Activated CD8-positive, alpha-beta memory T cell treated with anti-CD3 and anti-CD28 coated beads for 4 hours (primary cell): ENCODE measurements around the gene HOXA5.

Experiments used
- DNase-seq, 2 donors: peaks; one replicate each; pipeline ENCODE4 v3.0.0-alpha.2; 2020; ENCODE audit warnings: low read depth in 2 of 2

The HOXA5 gene

DNA sequence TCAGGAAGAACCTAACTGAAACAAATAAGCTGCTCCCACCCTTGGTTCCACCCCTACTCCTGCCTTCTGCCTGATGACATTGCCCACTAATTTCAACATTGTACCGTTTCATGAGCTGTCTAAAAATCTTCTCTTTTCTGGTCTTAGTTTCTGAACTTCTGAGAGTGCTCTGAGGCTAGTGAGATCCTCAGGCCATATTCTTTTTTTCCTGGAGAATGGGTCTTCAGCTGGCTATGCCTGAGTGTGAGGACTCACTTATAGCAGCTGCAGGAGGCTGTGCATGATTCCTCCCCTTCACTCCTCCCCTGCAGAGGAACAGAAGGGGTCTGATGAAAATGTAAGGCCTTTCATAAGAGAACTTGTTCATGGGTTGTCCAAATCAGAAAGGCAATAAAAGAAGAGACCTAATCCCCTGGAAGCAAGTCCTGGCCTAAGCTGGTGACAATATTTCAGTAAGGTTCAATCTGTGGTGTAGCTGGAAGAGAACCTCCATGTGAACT is 24.0 kb downstream of the HOXA5 start:
- DNase-seq, result no peak

DNA sequence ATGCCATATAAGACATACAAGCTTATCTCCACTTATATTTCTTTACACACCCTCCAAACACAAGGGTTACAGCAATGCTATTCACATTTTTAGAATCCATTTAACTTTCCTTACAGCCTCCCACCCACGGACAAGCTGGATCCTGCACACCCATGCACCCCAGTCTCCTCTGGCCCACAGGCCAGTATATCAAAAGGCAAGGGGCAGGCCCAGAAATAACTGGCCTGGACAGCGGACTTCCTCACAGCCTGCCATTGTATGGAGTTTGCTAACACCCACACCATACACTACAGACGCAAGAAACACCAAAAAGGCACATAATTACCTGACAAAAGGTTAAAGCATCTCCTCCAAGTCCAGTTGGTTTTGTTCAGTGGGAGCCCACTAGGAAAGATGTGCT is 24.9 kb downstream of the HOXA5 start:
- no peak for DNase-seq

DNA sequence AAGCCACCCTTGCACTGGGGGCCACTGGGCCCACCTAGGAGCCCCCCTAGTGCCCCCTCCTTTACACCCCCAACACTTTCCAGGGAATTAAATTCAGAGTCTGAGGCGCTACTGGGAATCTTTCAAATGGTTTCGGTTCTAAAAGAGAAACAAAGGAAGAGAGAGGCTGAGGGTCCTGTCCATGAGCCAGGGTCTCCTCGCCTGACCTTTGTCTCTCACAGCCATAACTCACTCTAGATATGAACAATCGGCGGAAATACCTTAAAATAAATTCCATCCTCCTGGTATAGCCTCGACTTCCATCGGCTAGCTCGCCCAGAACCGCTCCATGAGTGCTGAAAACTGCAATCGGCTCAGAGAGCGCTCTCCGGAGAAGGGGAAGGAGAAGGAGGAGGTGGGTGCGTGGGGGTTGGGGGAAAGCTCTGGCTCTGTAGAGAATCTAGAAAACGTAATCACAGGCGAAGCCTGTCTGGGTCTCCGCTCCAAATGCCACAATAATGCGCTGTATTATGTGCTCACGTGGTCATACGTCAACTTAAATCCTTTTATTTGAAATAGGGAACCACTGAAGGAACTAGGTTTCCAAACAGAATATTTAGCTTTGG is 25.5 kb downstream of the HOXA5 start:
- no peak for DNase-seq

DNA sequence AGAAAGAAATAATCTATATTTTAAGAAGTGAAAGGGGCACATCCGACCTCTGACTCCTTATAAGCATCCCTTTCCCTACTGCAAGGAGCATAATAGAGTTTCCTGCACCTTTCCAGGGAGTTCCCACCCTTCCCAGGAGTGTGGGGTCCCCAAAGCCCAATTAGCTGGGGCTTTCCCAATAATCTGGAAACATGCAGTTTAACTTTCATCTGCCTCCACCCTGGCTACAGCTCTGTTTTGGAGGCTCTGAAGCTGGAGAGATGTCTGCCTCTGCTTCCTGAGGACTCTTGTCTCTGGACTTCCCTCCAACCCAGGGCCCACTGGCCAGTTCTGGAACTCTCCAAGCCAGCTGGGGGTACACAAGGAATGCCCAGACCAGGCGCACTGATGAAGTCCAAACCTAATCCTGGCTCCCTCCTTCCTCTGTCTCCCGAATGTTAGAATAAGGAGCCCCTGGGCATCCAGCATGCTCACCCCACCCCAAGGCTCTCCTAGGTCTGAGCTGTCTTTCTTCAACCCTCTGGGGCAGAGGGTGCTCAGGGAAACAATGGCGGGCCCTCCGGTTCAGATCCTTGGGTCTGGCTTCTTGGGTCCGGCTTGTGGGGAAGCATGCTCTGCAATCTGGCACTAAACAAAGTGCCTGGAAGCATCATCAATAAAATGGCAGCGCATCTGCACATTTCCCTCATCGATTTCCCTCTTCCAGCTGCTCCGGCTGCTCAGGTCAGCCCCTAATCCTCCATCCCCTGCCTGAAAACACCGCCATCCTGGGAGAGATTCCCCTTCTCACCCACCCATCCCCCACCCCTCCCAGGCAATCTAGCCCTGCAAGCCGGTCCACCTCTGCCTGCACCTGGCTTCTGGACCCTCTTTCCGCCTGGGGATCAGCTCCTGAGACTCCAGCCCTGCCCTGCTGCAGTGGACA is 26.3 kb downstream of the HOXA5 start:
- DNase-seq, result no peak

DNA sequence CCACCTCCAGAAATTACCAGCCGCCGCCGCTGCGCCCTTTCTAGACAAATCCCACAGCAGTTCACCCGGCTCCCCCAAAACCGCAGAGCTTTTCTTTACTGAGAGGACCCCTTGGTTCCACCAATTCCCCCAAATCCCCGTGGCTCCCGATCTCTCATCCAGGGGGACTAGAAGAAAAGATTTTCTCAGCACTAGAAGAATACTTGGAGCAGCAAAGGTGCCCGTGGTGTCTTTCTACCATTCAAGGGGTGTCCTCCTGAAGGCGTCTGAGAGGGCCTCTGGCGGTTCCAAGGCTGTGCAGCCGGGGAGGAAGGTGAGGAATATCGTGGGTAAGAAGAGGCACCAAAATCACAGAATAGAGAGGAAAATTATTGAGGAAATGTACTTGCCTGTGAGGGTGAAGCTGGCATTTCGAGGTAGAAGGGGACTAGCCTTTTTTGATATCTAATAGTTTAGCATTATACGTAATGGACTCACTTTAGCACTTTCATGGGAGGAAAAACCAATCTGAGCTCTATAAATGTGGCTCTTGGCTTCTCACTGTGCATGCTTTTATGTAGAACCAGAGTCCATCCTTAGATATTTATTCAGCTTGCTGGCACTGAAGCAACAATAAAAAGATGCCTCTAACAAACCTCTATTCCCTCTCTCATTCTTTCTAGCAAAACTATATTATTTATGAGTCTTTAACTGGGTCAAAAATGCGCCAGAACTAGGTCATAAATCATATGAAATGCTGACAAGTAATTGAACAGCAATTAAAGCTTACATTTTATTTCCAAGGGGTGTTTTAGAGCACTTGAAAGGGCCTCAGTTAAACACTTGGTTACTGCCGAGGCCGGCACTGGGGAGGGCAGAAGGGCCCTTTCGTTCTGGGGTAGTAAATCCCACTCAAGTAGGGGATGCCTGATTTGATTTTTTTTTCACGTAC is 27.2 kb downstream of the HOXA5 start:
- DNase-seq, result no peak

DNA sequence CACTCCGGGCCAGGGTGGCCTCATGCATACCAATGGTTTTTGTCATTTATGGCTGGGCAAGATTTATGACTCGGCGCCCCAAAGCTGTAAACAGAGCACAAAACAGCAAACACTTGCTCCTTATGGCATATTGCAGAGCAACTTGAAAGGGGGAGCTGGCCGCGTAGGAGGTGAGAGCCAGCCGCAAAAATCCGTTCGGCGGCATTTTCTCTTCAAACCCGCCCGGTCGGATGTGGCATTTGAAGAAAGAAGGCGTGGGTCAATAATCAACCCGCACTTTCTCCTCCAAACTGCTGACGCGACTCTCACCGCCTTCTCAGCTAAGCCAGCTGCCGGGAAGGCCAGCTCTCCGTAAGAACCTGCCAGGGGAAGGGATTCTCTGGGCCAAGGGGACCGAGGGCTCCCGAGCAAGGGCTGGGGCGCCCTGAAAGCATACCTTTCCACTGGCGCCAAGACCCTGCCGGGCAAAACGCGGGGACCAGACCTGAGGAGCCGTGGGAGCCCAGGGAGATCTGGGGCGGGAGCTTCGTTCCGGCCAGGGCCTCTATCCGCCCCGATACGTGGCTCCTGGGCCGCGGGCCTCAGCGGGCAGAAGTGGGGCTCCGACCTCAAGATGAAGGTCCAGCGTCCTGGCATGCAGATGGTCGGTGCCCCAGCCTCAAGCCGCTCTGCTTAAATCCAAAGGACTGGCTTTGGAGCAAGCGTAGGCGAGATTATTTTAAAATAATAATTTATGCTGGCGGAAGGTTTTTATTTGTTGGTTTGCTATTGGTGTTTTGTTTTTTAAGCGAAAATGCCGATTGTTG is 28.1 kb downstream of the HOXA5 start:
- DNase-seq, result no peak

DNA sequence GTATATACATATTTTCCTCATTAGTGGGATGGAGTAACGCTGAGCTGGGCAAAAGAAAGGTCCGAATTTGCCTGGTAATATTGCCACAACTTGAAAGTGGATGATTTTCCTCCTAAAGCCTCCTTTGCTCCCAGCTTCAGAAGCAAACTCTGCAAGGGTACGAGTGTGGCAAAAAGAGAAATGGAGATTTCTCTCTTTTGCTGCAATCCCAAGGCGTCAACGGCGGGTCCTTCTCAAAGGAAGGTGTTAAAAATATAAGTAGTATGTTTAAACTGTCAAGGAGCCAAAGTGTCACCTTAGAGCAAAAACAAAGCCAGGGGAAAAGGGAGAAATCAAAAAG is 28.6 kb downstream of the HOXA5 start:
- no peak for DNase-seq

DNA sequence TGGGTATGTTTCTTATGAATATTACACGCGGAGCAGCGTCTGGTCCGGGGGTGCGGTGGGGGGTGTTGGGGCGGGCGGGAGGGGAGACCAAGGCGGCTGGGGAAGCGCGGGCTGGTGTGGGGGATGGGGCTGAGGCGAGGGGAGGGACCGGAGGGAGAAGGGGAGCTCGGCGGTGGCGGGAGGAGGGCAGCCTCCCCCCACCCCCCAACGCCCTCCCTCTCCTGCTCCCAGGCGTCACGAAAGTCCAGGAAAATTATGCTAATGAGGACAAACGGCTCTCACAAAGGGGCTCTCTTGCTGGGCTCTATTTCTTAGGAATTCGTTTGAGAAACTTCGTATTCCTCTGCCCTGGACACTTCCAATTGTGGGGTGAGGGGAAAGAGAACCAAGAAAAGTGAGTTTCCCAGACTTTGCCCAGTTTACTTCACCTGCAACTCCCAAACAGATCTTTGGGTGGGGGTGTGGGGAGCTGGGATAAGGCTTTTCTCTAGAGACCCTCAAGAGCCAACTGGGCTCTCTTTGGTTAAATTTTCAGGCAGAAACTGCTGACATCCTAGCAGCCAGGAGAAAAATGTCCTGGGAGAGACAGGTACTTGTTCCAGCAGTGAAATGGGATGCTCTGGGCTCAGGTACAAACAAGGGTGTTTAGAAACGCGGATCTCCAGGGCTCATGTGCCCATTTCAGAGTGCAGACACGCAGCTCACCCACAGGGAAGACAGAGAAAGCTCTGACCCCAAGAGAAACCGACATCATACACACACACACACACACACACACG is 29.3 kb downstream of the HOXA5 start:
- no peak for DNase-seq

DNA sequence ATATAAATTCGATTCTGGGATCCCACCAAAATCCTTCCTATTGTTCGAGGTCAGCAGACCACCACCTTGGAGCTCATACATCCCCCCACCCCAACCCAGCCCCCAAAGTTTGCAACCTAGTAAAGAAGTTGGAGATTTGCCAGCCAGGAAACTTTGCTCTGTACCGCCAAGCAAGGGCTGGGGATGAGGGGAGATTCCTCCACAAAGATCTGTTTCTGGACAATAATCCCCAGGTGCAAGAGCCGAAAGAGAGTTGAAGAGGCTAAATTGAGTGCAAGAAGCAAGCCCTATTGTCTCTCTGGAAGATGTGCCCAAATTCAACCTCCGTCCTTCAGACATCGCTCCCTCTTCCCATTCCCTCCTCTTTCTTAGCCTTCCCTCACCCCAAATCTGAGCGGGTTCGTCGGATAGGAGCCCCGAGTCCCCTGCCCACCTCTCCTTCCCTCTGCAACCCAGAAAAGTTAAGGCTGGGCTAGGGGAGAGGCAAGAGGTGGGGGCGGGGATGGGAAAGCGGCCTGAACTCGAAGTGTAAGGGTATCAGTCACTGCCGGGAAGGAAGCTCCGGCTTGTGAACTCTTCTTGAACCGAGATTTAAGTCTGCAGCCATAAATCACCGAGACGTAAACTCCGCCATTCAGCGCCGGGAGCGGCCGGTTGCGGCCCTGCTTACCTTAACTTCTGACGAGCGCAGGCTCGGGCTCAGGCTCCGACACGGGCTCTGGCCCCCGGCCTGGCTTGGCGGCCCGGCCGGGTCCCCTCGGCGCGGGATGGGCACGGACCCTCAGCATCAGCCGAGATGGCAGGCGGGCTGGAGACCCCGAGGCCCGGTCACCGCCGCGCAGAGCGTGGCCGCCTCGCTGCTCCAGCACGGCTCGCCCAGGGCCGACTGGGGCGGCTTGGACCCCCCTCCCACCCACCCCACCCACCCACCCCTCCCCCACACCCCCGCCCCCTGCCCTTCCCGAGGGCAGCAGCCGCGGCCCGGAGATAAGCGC is 30.2 kb downstream of the HOXA5 start:
- DNase-seq, result no peak

DNA sequence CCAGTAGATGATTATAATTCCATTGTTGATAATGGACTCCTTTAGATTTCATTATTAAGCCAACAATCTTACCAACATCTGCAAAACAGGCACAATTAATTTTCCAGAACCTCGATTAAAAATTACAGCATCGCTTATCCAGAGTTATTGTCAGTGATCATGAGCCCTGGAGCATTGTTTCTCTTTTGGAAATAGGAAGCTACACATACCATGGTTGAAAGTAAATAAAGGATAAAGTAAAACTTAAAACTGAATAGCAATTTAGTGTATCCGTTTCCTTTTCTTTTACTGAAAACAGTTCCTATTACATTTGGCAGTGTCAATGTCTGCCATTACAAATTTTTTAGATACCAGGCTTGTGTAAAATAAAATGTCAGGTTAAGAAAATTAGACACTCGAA is 31.1 kb downstream of the HOXA5 start:
- no peak for DNase-seq

DNA sequence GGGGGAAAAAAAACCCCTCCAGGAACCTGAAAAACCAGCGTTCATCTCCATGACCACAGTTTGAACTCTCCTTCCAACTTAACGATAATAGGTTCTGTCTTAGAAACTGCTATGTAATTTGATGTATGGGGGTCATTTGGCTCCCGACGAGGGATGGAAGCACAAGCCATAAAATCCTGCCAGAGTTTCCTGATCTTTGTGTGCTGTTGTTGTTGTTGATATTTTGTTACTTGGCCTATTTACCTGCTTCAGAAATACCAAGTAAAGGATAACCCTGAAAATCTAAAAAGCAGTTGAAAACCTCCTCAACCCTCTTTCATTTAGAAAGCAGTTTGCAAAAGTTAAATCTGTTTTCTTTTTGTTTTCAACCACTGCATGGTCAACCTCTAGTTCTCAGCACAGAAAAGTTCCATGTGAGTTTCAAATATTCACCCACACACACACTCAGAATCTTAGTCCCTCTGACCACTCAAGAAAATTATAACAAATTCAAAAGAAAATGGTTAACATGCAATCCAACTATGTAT is 31.7 kb downstream of the HOXA5 start:
- no peak for DNase-seq

DNA sequence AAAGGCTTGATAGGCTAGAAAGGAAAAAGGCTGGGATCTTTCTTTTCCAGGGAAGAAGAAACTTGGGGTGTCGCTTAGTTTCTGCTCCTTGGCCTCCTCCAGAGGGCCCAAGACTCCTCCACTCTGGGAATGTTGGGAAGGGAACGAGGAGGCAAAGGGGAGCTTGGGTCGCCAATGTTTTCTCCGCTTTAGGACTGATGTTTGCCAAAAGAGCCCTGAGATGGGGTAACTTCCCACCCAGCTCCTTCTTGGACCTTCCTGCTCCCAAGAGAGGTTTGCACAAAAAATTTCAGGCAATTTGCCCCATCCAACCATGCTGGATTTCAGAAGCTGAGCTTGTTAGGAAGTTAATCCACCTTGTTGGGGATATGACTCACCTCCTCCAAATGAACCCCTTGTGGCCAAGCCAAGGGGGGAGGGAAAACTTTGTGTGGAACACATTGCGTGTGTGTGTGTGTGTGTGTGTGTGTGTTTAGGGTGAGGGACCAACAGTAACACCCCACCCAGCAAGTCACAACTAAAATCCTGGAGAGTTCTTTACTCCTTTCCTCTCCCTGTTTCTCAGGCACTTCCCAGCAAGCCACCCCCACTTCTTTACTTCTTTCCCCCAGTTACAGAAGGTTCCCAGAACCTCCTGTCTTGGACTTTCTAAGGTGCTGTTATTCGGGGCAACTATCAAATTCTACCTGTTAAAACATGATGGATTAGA is 32.3 kb downstream of the HOXA5 start:
- DNase-seq, result no peak

DNA sequence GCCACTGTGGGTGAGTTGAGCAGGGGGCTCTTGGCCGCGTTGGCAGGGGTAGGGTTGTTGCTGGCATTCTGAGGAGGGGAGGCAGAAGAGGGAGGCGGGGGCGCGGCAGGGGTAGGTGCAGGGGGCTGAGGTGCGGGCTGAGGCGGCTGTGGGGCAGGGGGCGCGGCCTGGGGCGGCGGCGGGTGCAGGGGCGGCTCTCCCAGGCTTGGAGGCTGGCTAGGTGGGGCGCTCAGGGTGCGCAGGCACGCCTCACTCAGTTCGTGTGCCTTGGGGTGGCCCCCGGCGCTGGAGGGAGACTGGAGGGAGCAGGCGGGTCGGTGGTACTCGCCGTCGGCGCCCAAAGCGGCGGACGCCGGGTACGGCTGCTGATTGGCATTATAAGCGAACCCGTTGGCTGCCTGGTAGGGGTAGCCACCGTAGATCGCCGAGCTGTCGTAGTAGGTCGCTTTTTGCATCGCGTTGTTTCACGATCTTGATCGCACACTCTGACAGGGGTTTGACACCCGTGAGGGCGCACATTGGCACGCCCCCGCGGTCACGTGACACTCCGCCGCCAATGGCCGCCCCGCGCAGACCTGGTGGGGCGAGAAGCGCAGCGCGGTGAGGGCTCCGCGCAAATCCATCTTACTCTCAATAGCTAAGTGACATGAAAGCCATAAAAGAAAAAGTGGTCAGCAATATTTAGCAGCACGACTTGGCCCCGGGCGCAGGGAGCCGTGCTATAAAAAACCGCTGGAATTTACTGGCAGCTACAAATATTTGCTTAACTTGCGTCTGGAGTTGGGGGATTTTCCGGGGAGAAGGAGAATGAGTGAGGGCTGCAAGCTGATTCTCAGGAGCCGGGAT is 33.1 kb downstream of the HOXA5 start:
- no peak for DNase-seq

DNA sequence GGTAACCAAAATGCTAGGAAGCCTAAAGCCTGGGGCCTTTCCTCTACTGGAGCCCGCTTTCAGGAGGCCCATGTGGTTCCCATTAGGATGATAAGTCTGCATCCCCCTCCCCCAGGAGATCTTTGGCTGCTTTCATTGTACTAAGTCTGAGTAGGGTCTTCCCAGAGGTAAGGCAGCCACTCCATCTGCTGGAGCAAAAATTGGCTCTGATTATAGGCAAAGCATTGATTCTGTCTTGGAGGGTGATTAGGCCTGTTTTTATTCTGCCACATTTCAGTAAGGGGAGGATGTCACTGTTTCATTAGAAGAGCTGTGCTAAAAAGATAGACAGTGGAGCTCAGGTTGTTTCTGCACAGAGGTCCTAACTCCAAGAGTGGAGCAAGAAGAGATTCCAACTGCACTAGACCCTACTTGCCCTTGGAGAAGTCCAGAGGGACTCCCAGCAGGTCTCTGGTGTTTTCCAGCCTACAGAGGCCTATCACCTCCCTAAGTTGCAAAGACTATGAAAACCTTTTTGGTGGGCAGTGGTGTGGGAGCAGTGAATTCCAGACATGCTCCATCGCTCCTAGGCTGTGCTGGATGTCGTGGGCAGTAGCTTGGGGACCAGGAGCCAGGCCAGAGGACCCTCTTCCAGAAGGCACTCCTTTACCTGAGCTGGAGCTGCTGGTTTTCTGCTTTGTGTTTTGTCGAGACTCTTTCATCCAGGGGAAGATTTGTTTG is 33.9 kb downstream of the HOXA5 start:
- no peak for DNase-seq

DNA sequence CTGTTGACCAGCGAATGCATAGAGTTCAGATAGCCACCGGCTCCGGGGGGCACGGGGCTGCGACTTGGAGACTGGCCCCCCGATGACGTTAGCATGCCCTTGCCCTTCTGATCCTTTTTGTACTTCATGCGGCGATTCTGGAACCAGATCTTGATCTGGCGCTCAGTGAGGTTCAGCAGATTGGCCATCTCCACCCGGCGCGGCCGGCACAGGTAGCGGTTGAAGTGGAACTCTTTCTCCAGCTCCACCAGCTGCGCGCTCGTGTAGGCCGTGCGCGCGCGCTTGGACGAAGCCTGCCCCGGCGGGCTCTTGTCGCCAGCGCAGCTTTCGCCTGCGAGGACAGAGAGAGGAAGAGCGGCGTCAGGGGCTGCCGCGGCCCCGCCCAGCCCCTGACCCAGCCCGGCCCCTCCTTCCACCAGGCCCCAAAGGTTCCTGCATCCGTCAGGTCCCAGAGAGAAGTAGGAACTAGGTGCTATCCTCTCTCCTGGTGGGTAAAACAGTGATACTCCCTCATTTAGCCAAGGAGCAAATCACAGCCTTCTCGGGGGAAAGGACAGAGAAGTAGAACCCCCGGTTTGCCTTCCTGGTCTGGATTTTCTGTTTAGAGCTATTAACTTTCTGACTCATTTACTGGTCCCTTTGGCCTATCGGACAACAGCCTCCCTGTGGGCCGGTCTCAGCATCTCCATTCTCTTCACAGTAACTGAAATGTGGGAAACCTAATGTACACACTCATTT is 34.9 kb downstream of the HOXA5 start:
- DNase-seq, result no peak
